ENCODE results near the gene HSD11B2. TPM values are rescaled to one million over a fixed set of nuclear protein-coding genes. Genes with fewer than 3 reads are reported as not detected.
A peak's percentile ranks its signal among the peaks of the same experiment; 100 is the strongest.

Gene HSD11B2
- total RNA-seq, 1 experiment from 2014 or later = 2.4 TPM

DNA sequence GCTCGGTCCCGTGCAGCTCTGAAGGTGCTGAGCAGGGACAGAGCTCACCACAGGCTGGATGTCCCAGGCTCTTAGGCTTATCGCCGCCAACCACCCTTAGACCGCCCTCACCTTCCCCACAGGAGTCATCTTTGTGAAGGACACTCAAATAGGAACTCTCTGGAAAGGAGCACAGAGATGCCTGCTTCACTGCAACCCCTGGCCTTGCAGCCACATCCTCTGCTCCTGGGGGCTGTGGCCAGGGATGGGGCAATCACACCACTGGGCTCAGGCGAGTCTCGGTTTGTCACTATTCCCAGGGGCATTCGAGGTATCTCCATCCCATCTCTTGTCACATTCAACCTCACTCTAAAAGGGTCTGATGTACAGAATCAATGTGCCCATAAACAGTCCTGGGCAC, 25.6 kb upstream of the HSD11B2 start:
- DNase-seq = no peak
- H3K9me2 ChIP-seq (replicated peaks; ENCODE audit: low read length) = no peaks in the 10 kb centered on the region
- H3K9ac ChIP-seq (ENCODE audit: low read length) = peak overlapping the region; percentile 21; the same call in 1 of the 2 replicates
- TSS peak; percentile 56 for BruUV-seq (replicated peaks)
- TF ChIP-seq EZH2 (IDR thresholded peaks at IDR 0.05; ENCODE audit: low read length, unreplicated experiment) (no peak), EZH2phosphoT487 (IDR thresholded peaks at IDR 0.05; ENCODE audit: borderline replicate concordance, low read length) (no peak)
- TF ChIP-seq, protein P1, sequence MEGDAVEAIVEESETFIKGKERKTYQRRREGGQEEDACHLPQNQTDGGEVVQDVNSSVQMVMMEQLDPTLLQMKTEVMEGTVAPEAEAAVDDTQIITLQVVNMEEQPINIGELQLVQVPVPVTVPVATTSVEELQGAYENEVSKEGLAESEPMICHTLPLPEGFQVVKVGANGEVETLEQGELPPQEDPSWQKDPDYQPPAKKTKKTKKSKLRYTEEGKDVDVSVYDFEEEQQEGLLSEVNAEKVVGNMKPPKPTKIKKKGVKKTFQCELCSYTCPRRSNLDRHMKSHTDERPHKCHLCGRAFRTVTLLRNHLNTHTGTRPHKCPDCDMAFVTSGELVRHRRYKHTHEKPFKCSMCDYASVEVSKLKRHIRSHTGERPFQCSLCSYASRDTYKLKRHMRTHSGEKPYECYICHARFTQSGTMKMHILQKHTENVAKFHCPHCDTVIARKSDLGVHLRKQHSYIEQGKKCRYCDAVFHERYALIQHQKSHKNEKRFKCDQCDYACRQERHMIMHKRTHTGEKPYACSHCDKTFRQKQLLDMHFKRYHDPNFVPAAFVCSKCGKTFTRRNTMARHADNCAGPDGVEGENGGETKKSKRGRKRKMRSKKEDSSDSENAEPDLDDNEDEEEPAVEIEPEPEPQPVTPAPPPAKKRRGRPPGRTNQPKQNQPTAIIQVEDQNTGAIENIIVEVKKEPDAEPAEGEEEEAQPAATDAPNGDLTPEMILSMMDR (conservative IDR thresholded peaks at IDR 0.05; ENCODE audit: low read depth, low read length) = no peak
- intact Hi-C loops (cut with micrococcal nuclease) = no loop called here
- H3K4me3 ChIP-seq (ENCODE audit: low read length) = no peak overlapping the region
- H3K27ac ChIP-seq (ENCODE audit: low read length) = peak overlapping the region; percentile 96
- H3K27me3 ChIP-seq (ENCODE audit: low read length) = no peaks in the 10 kb centered on the region
- H3K36me3 ChIP-seq (ENCODE audit: low read depth, low read length) = no peaks in the 10 kb centered on the region
- H3K4me2 ChIP-seq (ENCODE audit: low read length) = peak overlapping the region; percentile 44
- POLR2A ChIA-PET (ENCODE audit: unreplicated experiment) = no interaction called here
- no peak for ATAC-seq
- no peak overlapping the region for H2AFZ ChIP-seq (ENCODE audit: low read length)
- CTCF ChIA-PET = no interaction called here
- peaks cover 34% of the 10 kb centered on the region for H3K4me1 ChIP-seq (ENCODE audit: insufficient read depth, low read length)
- no peaks in the 10 kb centered on the region for H3F3A ChIP-seq (ENCODE audit: low read length, unreplicated experiment)
- no peaks in the 10 kb centered on the region for H4K20me1 ChIP-seq (ENCODE audit: low read length)
- no peaks in the 10 kb centered on the region for H3K79me2 ChIP-seq (ENCODE audit: low read length)
- no peaks in the 10 kb centered on the region for H3K9me3 ChIP-seq (ENCODE audit: low read length)

GRCh38 chr16:67406111-67406971, 24.6 kb upstream of the HSD11B2 start:
- Histone ChIP-seq H3K9me3 (ENCODE audit: low read length) (no peaks in the 10 kb centered on the region), H3K27ac (ENCODE audit: low read length) (no peak overlapping the region), H3F3A (ENCODE audit: low read length, unreplicated experiment) (no peaks in the 10 kb centered on the region), H2AFZ (ENCODE audit: low read length) (no peak overlapping the region), H3K27me3 (ENCODE audit: low read length) (no peaks in the 10 kb centered on the region), H3K4me3 (ENCODE audit: low read length) (no peak overlapping the region), H3K36me3 (ENCODE audit: low read depth, low read length) (no peaks in the 10 kb centered on the region), H3K9me2 (replicated peaks; ENCODE audit: low read length) (no peaks in the 10 kb centered on the region), H3K79me2 (ENCODE audit: low read length) (no peaks in the 10 kb centered on the region), H3K9ac (ENCODE audit: low read length) (no peak overlapping the region), H3K4me2 (ENCODE audit: low read length) (no peak overlapping the region), H3K4me1 (ENCODE audit: insufficient read depth, low read length) (peaks cover 34% of the 10 kb centered on the region), H4K20me1 (ENCODE audit: low read length) (no peaks in the 10 kb centered on the region)
- BruUV-seq (replicated peaks) = no TSS peak
- CTCF ChIA-PET = no interaction called here
- POLR2A ChIA-PET (ENCODE audit: unreplicated experiment) = no interaction called here
- peak; percentile 39 for DNase-seq
- peak; percentile 65 for ATAC-seq
- intact Hi-C loops (cut with micrococcal nuclease) = no loop called here
- no peak for TF ChIP-seq EZH2phosphoT487 (IDR thresholded peaks at IDR 0.05; ENCODE audit: borderline replicate concordance, low read length)
- TF ChIP-seq, protein P1 (conservative IDR thresholded peaks at IDR 0.05; ENCODE audit: low read depth, low read length) = no peak
- no peak for TF ChIP-seq EZH2 (IDR thresholded peaks at IDR 0.05; ENCODE audit: low read length, unreplicated experiment)

DNA sequence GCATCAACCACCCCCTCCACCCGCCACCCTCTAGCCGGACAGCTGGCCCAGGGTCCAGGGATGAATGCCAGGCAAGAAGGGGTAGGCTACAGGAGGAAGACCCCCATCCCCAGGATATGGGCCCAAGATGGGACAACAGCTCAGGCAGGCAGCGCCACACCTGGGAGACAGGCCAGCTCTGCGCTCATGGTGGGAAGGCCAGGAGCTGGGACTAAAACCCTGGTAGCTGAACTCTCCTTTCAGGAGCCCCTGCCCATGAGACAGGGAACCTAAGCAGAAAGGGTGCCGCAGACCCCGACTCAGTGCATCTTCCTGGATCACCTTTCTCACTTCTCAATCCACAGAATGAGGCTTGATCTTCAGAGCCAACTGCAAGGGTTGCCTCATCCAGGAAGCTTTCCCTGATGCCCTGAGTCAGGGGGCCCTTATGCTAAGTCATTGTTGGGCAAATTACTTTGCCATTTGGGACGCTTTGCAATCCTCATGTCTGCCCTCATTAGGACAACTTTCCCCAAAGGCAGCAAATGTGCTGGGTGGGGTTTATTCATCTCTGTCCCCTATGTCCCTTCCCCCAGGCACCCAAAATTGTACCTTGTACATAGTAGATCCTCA, 23.6 kb upstream of the HSD11B2 start:
- TF ChIP-seq EZH2 (IDR thresholded peaks at IDR 0.05; ENCODE audit: low read length, unreplicated experiment) (no peak), EZH2phosphoT487 (IDR thresholded peaks at IDR 0.05; ENCODE audit: borderline replicate concordance, low read length) (no peak)
- TF ChIP-seq, protein P1 (conservative IDR thresholded peaks at IDR 0.05; ENCODE audit: low read depth, low read length) = no peak
- Histone ChIP-seq H3K9me2 (replicated peaks; ENCODE audit: low read length) (no peaks in the 10 kb centered on the region), H4K20me1 (ENCODE audit: low read length) (no peaks in the 10 kb centered on the region), H3F3A (ENCODE audit: low read length, unreplicated experiment) (no peaks in the 10 kb centered on the region), H3K27ac (ENCODE audit: low read length) (no peak overlapping the region), H3K79me2 (ENCODE audit: low read length) (no peaks in the 10 kb centered on the region), H3K4me1 (ENCODE audit: insufficient read depth, low read length) (peaks cover 34% of the 10 kb centered on the region), H2AFZ (ENCODE audit: low read length) (no peak overlapping the region), H3K4me3 (ENCODE audit: low read length) (no peak overlapping the region), H3K27me3 (ENCODE audit: low read length) (no peaks in the 10 kb centered on the region), H3K36me3 (ENCODE audit: low read depth, low read length) (no peaks in the 10 kb centered on the region), H3K9ac (ENCODE audit: low read length) (no peak overlapping the region), H3K4me2 (ENCODE audit: low read length) (no peak overlapping the region), H3K9me3 (ENCODE audit: low read length) (no peaks in the 10 kb centered on the region)
- no peak for ATAC-seq
- no TSS peak for BruUV-seq (replicated peaks)
- ChIA-PET CTCF (interaction anchor here (0.6 kb wide), 1 partner anchor 11 kb away, joined by 4 read pairs; no protein-coding TSS in a partner anchor), POLR2A (ENCODE audit: unreplicated experiment) (no interaction called here)
- no peak for DNase-seq
- intact Hi-C loops (cut with micrococcal nuclease) = no loop called here
